Fibroblast of lung (primary cell): ENCODE measurements around the gene RPS6KA3. TPM values are rescaled to one million over a fixed set of nuclear protein-coding genes. Genes with fewer than 3 reads are reported as not detected.

Experiments
- DNase-seq, 2 donors: peaks; one replicate each; pipeline versions ENCODE4 v3.0.0 to v3.0.0-alpha.2; 2010; ENCODE audit warnings: low read depth in 2 of 2
- H2AFZ ChIP-seq: 2 replicates; pipeline ENCODE4 v1.5.1; 2012; ENCODE audit warnings: low read length, control low read depth, inconsistent platforms
- H3K27ac ChIP-seq: 2 replicates; pipeline ENCODE4 v1.5.1; 2011; ENCODE audit warnings: low read length, control low read depth; ENCODE audit not compliant: insufficient read depth
- H3K27me3 ChIP-seq: 2 replicates; pipeline ENCODE4 v1.5.1; 2011; ENCODE audit warnings: mild to moderate bottlenecking, low read length; ENCODE audit not compliant: control insufficient read depth, insufficient read depth
- H3K36me3 ChIP-seq: 2 replicates; pipeline ENCODE4 v1.5.1; 2011; ENCODE audit warnings: low read length; ENCODE audit not compliant: control insufficient read depth, insufficient read depth
- H3K4me1 ChIP-seq: 2 replicates; pipeline ENCODE4 v1.5.1; 2011; ENCODE audit warnings: low read length; ENCODE audit not compliant: control insufficient read depth, insufficient read depth; ENCODE audit errors: extremely low read depth
- H3K4me2 ChIP-seq: 2 replicates; pipeline ENCODE4 v1.5.1; 2011; ENCODE audit warnings: low read length, control low read depth; ENCODE audit not compliant: insufficient read depth; ENCODE audit errors: extremely low read depth
- H3K4me3 ChIP-seq, 4 experiments: fragments of 200-600 bp in 1 of 4; sonication (generic) in 1 of 4; replicated peaks in 1 of 4; 2 replicates each; pipeline ENCODE4 v1.5.1; 2011 to 2016; ENCODE audit warnings: low read length in 4 of 4, low read depth in 3 of 4, mild to moderate bottlenecking in 3 of 4, control low read depth in 2 of 4, inconsistent platforms in 1 of 4, mixed read lengths in 1 of 4; ENCODE audit not compliant: insufficient read depth in 1 of 4; ENCODE audit errors: control extremely low read depth in 1 of 4
- H3K79me2 ChIP-seq: 2 replicates; pipeline ENCODE4 v1.5.1; 2012; ENCODE audit warnings: mild to moderate bottlenecking, low read length, inconsistent platforms; ENCODE audit not compliant: control insufficient read depth, insufficient read depth
- H3K9ac ChIP-seq: 2 replicates; pipeline ENCODE4 v1.5.1; 2011; ENCODE audit warnings: mild to moderate bottlenecking, low read length, control low read depth; ENCODE audit not compliant: insufficient read depth
- H3K9me3 ChIP-seq: 2 replicates; pipeline ENCODE4 v1.5.1; 2012; ENCODE audit warnings: low read depth, low read length; ENCODE audit not compliant: control insufficient read depth, insufficient read depth
- H4K20me1 ChIP-seq: 2 replicates; pipeline ENCODE4 v1.5.1; 2011; ENCODE audit warnings: low read length; ENCODE audit not compliant: control insufficient read depth, insufficient read depth; ENCODE audit errors: extremely low read depth
- CTCF ChIP-seq, 2 donors: IDR thresholded peaks in 1 of 2; conservative IDR thresholded peaks in 1 of 2; 1 replicate in 1 of 2; 2 replicates in 1 of 2; pipeline ENCODE4 v1.5.1; 2011 to 2012; ENCODE audit warnings: low read length in 2 of 2, control low read depth in 1 of 2, inconsistent platforms in 1 of 2, low read depth in 1 of 2, mild to moderate bottlenecking in 1 of 2
- EZH2 ChIP-seq: IDR thresholded peaks from 2 replicates; pipeline ENCODE4 v1.5.1; 2012; ENCODE audit warnings: low read length, control low read depth, mild to moderate bottlenecking; ENCODE audit errors: missing control alignments
- polyA plus RNA-seq, 2 donors: library from polyadenylated mRNA; depleted of rRNA in 1 of 2; stranded (reverse) in 1 of 2; unstranded in 1 of 2; fragments of >200 nt; gene quantifications; 2 replicates each; pipeline ENCODE4 v1.2.1, GENCODE V29; 2011 to 2012; ENCODE audit warnings: missing spikeins in 1 of 2
- total RNA-seq: library from RNA; depleted of rRNA; stranded (reverse); fragments of >200 nt; gene quantifications from 2 replicates; pipeline ENCODE4 v1.2.1, GENCODE V29; 2014

The RPS6KA3 gene
- total and polyA plus RNA-seq, 2 donors (not counting 1 experiment from before 2014, with no cell fraction given): 38.5 to 50.2 TPM

GRCh38 chrX:20112022-20112774, 154.5 kb downstream of the RPS6KA3 start:
- Histone ChIP-seq H3K36me3 (no peaks in the 10 kb centered on the region), H3K4me1 (no peaks in the 10 kb centered on the region), H4K20me1 (no peaks in the 10 kb centered on the region), H3K9me3 (no peaks in the 10 kb centered on the region), H3K9ac (no peak overlapping the region), H3K27me3 (peaks cover 2% of the 10 kb centered on the region), H3K79me2 (no peaks in the 10 kb centered on the region), H3K4me2 (no peak overlapping the region), H2AFZ (no peak overlapping the region), H3K4me3 (no peak overlapping the region), H3K27ac (no peak overlapping the region)
- DNase-seq: no peak
- TF ChIP-seq EZH2 (no peak), CTCF (conservative IDR thresholded peaks at IDR 0.05 in 1 of 2, IDR thresholded peaks at IDR 0.05 in 1 of 2; ENCODE audit: low read depth in 1 of 2, low read length in 2 of 2) (no peak)

GRCh38 chrX:20111271-20111670, 155.4 kb downstream of the RPS6KA3 start:
- Histone ChIP-seq H3K9ac (no peak overlapping the region), H3K79me2 (no peaks in the 10 kb centered on the region), H2AFZ (no peak overlapping the region), H4K20me1 (no peaks in the 10 kb centered on the region), H3K4me1 (no peaks in the 10 kb centered on the region), H3K27me3 (no peaks in the 10 kb centered on the region), H3K9me3 (no peaks in the 10 kb centered on the region), H3K4me2 (no peak overlapping the region), H3K27ac (no peak overlapping the region), H3K36me3 (no peaks in the 10 kb centered on the region), H3K4me3 (no peak overlapping the region)
- TF ChIP-seq CTCF (conservative IDR thresholded peaks at IDR 0.05 in 1 of 2, IDR thresholded peaks at IDR 0.05 in 1 of 2; ENCODE audit: low read depth in 1 of 2, low read length in 2 of 2): no peak
- no peak for TF ChIP-seq EZH2
- DNase-seq: no peak

- Histone ChIP-seq H3K79me2 (no peaks in the 10 kb centered on the region), H3K4me2 (no peak overlapping the region), H3K9ac (no peak overlapping the region), H3K4me1 (no peaks in the 10 kb centered on the region), H3K9me3 (no peaks in the 10 kb centered on the region), H3K4me3 (no peak overlapping the region), H3K36me3 (no peaks in the 10 kb centered on the region), H4K20me1 (no peaks in the 10 kb centered on the region), H2AFZ (no peak overlapping the region), H3K27ac (no peak overlapping the region), H3K27me3 (peaks cover 4% of the 10 kb centered on the region)
- no peak for TF ChIP-seq CTCF (conservative IDR thresholded peaks at IDR 0.05 in 1 of 2, IDR thresholded peaks at IDR 0.05 in 1 of 2; ENCODE audit: low read depth in 1 of 2, low read length in 2 of 2)
- no peak for TF ChIP-seq EZH2
- DNase-seq: no peak
These were observed 164.7 kb downstream of the RPS6KA3 start for GRCh38 chrX:20101934-20102581.
